LNCaP clone FGC (cell line): ENCODE results near the gene SV2B.

Source experiments
- DNase-seq: peaks from one replicate; pipeline ENCODE4 v3.0.0-alpha.2; 2011; ENCODE audit warnings: low read depth
- H3K4me3 ChIP-seq: 2 replicates; pipeline ENCODE4 v1.5.1; 2011; ENCODE audit warnings: mild to moderate bottlenecking, low read depth, low read length, control low read depth
- CTCF ChIP-seq: IDR thresholded peaks from 2 replicates; pipeline ENCODE4 v1.5.1; 2012; ENCODE audit warnings: mild to moderate bottlenecking; ENCODE audit not compliant: control insufficient read depth, insufficient read depth; ENCODE audit errors: extremely low read depth

The SV2B gene

GRCh38 chr15:91099995-91100813 lies at the start of gene SV2B:
Gene SV2B (plus strand): TSS chr15:91100257. CDS start chr15:91226264, 126,007 bp downstream.
- no peak for TF ChIP-seq CTCF
- DNase-seq = no peak
- H3K4me3 ChIP-seq = peak within 1 kb of the TSS; percentile 31

GRCh38 chr15:91051248-91051647 lies 48.8 kb upstream of the SV2B start:
- H3K4me3 ChIP-seq = no peak overlapping the region
- no peak for DNase-seq
- no peak for TF ChIP-seq CTCF

GRCh38 chr15:91054816-91055215 lies 45.2 kb upstream of the SV2B start:
- TF ChIP-seq CTCF = no peak
- no peak for DNase-seq
- H3K4me3 ChIP-seq = no peak overlapping the region

GRCh38 chr15:91055548-91056331 lies 44.3 kb upstream of the SV2B start:
- peak; percentile 94 for TF ChIP-seq CTCF
- DNase-seq = peak; percentile 52
- H3K4me3 ChIP-seq = no peak overlapping the region

GRCh38 chr15:91061230-91061629 lies 38.8 kb upstream of the SV2B start:
- no peak for DNase-seq
- no peak for TF ChIP-seq CTCF
- H3K4me3 ChIP-seq = no peak overlapping the region

- no peak overlapping the region for H3K4me3 ChIP-seq
- no peak for DNase-seq
- no peak for TF ChIP-seq CTCF
These were observed 38.1 kb upstream of the SV2B start for GRCh38 chr15:91061997-91062396.
